Trophoblast cell (in vitro differentiated cells and primary cell): Measurements from ENCODE around the gene OGDH.

ENCODE experiments used
- DNase-seq, 2 donors: peaks; one replicate each; pipeline ENCODE4 v3.0.0-alpha.2; 2016
- H2AFZ ChIP-seq: 2 replicates; pipeline ENCODE4 v1.6.1; 2013; ENCODE audit warnings: low read length, moderate library complexity, mild to moderate bottlenecking; ENCODE audit not compliant: insufficient read depth, poor library complexity
- H2AK5ac ChIP-seq: 2 replicates; pipeline ENCODE4 v1.6.1; 2013; ENCODE audit warnings: mild to moderate bottlenecking, low read length
- H2BK120ac ChIP-seq: 2 replicates; pipeline ENCODE4 v1.6.1; 2013; ENCODE audit warnings: low read length, mild to moderate bottlenecking, moderate library complexity; ENCODE audit not compliant: insufficient read depth, poor library complexity
- H2BK12ac ChIP-seq: 2 replicates; pipeline ENCODE4 v1.6.1; 2013; ENCODE audit warnings: mild to moderate bottlenecking, low read length, moderate library complexity
- H2BK5ac ChIP-seq: 2 replicates; pipeline ENCODE4 v1.6.1; 2013; ENCODE audit warnings: low read length, low read depth, moderate library complexity, mild to moderate bottlenecking; ENCODE audit not compliant: poor library complexity
- H3K14ac ChIP-seq: 2 replicates; pipeline ENCODE4 v1.6.1; 2013; ENCODE audit warnings: mild to moderate bottlenecking, low read length
- H3K18ac ChIP-seq: 2 replicates; pipeline ENCODE4 v1.6.1; 2013; ENCODE audit warnings: mild to moderate bottlenecking, low read length
- H3K23ac ChIP-seq: 2 replicates; pipeline ENCODE4 v1.6.1; 2013; ENCODE audit warnings: low read length
- H3K27ac ChIP-seq: 2 replicates; pipeline ENCODE4 v1.5.1; 2013; ENCODE audit warnings: low read depth, mild to moderate bottlenecking, inconsistent platforms, low read length, moderate library complexity
- H3K27me3 ChIP-seq: 2 replicates; pipeline ENCODE4 v1.6.1; 2013; ENCODE audit warnings: inconsistent platforms, mild to moderate bottlenecking, low read length, moderate library complexity; ENCODE audit not compliant: insufficient read depth
- H3K36me3 ChIP-seq, 2 experiments: 1 replicate in 1 of 2; 2 replicates in 1 of 2; pipeline ENCODE4 v1.6.1; 2013; ENCODE audit warnings: low read length in 2 of 2, mild to moderate bottlenecking in 2 of 2, moderate library complexity in 1 of 2; ENCODE audit not compliant: insufficient read depth in 2 of 2, control insufficient read depth in 1 of 2
- H3K4ac ChIP-seq: 2 replicates; pipeline ENCODE4 v1.6.1; 2013; ENCODE audit warnings: low read depth, mild to moderate bottlenecking, low read length, moderate library complexity
- H3K4me1 ChIP-seq, 2 experiments: 1 replicate in 1 of 2; 2 replicates in 1 of 2; pipeline ENCODE4 v1.6.1; 2013; ENCODE audit warnings: low read length in 2 of 2, mild to moderate bottlenecking in 2 of 2, moderate library complexity in 1 of 2; ENCODE audit not compliant: insufficient read depth in 2 of 2, control insufficient read depth in 1 of 2
- H3K4me2 ChIP-seq: 2 replicates; pipeline ENCODE4 v1.6.1; 2013; ENCODE audit warnings: inconsistent platforms, mild to moderate bottlenecking, low read length, moderate library complexity
- H3K4me3 ChIP-seq: 2 replicates; pipeline ENCODE4 v1.5.1; 2013; ENCODE audit warnings: mild to moderate bottlenecking, low read depth, low read length, inconsistent platforms
- H3K79me1 ChIP-seq: one replicate; pipeline ENCODE4 v1.6.1; 2013; ENCODE audit warnings: low read length
- H3K79me2 ChIP-seq: 2 replicates; pipeline ENCODE4 v1.6.1; 2013; ENCODE audit warnings: low read length, mild to moderate bottlenecking; ENCODE audit not compliant: control insufficient read depth, insufficient read depth, poor library complexity
- H3K9ac ChIP-seq: 2 replicates; pipeline ENCODE4 v1.6.1; 2013; ENCODE audit warnings: mild to moderate bottlenecking, low read length
- H3K9me3 ChIP-seq: 2 replicates; pipeline ENCODE4 v1.6.1; 2013; ENCODE audit warnings: low read depth, mild to moderate bottlenecking, control low read depth, inconsistent platforms, low read length; ENCODE audit not compliant: insufficient read depth
- H4K12ac ChIP-seq: 2 replicates; pipeline ENCODE4 v1.6.1; 2013; ENCODE audit warnings: low read depth, mild to moderate bottlenecking, low read length, moderate library complexity
- H4K8ac ChIP-seq: 2 replicates; pipeline ENCODE4 v1.6.1; 2013; ENCODE audit warnings: low read depth, mild to moderate bottlenecking, low read length, moderate library complexity
- H4K91ac ChIP-seq: one replicate; pipeline ENCODE4 v1.6.1; 2013; ENCODE audit warnings: low read depth, mild to moderate bottlenecking, low read length, moderate library complexity
- WGBS: extraction: QIAGEN DNeasy Blood & Tissue Kit; methylation state at CpG from one replicate; pipeline ENCODE4 v1.1.7; 2013; ENCODE audit warnings: missing lambda C conversion rate; ENCODE audit not compliant: insufficient read length, insufficient coverage; ENCODE audit errors: extremely low coverage; 5-methylcytosine and 5-hydroxymethylcytosine counted together

The OGDH gene

DNA sequence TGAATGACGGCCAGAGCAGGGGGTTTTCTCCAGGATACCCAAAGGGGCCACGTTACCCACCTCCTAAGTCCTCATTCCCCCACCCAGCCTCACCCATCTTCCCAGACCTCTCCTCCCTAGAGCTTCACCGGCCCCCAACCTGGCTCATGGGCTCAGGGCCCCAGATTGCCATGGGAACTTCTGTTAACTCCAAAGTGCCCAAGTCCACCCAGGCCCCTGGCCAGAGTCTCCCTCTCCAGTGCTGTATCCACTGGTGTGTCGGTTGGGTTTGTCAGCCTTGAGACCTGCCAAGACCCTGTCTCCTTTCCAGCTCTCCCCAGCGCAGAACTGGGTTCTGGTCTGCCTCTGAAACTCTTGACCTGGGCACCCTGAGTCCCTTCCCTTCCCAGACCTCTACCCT lies 105.1 kb downstream of the OGDH start:
- no peak overlapping the region for H3K14ac ChIP-seq
- H2AFZ ChIP-seq: no peak overlapping the region
- H3K9me3 ChIP-seq: peaks cover 2% of the 10 kb centered on the region
- no peak for DNase-seq
- no peak overlapping the region for H3K4ac ChIP-seq
- H3K79me1 ChIP-seq: no peaks in the 10 kb centered on the region
- H3K4me2 ChIP-seq: no peak overlapping the region
- H2AK5ac ChIP-seq: no peak overlapping the region
- no peak overlapping the region for H4K91ac ChIP-seq
- no CpG with 5 or more reads among the region's 5 CpGs for WGBS
- no peaks in the 10 kb centered on the region for H3K27me3 ChIP-seq
- H2BK120ac ChIP-seq: no peak overlapping the region
- H3K4me3 ChIP-seq: no peak overlapping the region
- H2BK12ac ChIP-seq: no peak overlapping the region
- H3K79me2 ChIP-seq: no peaks in the 10 kb centered on the region
- no peak overlapping the region for H4K8ac ChIP-seq
- H3K23ac ChIP-seq: no peak overlapping the region
- H4K12ac ChIP-seq: no peak overlapping the region
- H3K18ac ChIP-seq: no peak overlapping the region
- no peak overlapping the region for H3K9ac ChIP-seq
- H3K27ac ChIP-seq: no peak overlapping the region
- H3K36me3 ChIP-seq: peaks cover 30 to 36% of the 10 kb centered on the region in 2 experiments
- no peak overlapping the region for H2BK5ac ChIP-seq
- H3K4me1 ChIP-seq: peaks cover 14 to 15% of the 10 kb centered on the region in 2 experiments

DNA sequence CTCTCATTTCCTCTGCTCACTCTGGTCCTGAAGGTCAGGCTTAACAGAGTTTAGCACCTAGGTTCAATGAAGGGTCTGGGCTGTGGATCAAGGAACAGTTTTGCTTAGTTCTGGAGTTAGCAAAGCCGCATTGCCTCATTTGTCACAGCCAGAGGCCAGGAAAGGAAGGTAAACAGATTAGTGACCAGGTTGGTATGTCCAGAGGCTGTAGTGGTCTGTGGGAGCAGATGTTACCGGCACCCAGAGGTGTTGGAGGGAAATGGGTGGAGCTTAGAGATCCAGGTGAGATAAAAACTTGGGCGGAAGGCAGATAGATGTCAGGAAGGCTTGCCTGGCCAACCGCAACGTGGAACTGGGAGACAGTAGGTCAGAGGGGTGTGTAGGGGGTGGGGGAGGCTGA lies 105.6 kb downstream of the OGDH start:
- Histone ChIP-seq H3K23ac (no peak overlapping the region), H2AK5ac (no peak overlapping the region), H3K4me1 (peaks cover 14 to 15% of the 10 kb centered on the region in 2 experiments), H3K4ac (no peak overlapping the region), H3K14ac (no peak overlapping the region), H3K9me3 (peaks cover 2% of the 10 kb centered on the region), H3K18ac (no peak overlapping the region), H2BK12ac (no peak overlapping the region), H2BK5ac (no peak overlapping the region), H3K79me1 (no peaks in the 10 kb centered on the region), H2BK120ac (no peak overlapping the region), H4K12ac (no peak overlapping the region), H3K4me2 (no peak overlapping the region), H2AFZ (no peak overlapping the region), H3K9ac (no peak overlapping the region), H3K36me3 (peaks cover 27 to 31% of the 10 kb centered on the region in 2 experiments), H3K79me2 (no peaks in the 10 kb centered on the region), H3K27ac (no peak overlapping the region), H3K27me3 (no peaks in the 10 kb centered on the region), H4K8ac (no peak overlapping the region), H4K91ac (no peak overlapping the region), H3K4me3 (no peak overlapping the region)
- WGBS: no CpG with 5 or more reads among the region's 5 CpGs
- peak; percentile 89 to 93 for DNase-seq

DNA sequence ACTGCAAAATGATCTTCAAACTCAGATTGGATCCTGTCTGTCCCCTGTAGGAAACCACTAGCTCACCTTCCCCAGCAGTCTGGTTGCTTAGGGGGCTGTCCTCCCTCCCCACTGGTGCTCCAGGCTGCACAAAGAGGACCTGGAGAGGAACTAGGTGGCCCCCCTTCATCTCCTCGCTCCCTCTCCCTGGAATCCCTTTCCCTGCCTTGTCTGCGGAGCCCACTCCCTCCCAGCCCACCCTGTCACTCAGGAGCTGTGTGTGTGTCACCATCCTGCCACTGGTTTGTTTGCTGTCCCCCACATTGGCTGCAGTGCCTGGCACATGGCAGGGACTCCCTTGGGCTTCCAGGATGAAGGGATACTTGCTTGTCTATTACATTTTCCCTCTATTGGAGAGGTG lies 106.7 kb downstream of the OGDH start:
- WGBS: no CpG with 5 or more reads among the region's 2 CpGs

DNA sequence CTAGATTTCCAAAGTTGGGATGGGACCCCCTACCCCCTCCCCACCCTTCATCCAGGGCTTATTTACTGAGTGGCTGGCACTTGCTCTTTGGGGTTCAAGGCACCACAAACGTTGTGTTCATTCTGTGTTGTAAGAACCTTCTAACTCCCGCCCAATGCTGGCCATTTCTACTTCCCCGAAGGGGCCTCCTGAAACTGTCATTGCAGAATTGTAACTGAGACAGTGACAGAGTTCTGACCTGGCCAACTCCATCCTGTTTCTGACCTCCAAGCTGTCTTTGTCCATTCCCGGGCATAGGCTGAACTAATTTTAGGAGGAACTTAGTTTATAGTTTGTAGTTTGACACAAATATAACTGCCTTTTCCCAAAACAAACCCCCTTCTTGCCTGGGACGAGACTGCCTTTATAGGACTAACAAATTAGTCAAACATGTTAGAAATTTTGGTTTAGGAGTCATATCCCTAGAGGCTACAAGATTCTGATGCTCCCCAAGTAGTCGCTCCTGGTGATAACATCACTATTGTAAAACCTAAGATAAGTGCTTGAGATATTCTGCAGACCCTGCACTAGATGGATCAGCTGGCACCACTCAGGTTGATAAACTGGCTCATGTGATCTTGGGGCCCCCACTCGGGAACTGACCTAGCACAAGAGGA lies 107.4 kb downstream of the OGDH start:
- H3K79me1 ChIP-seq: no peaks in the 10 kb centered on the region
- no peak overlapping the region for H4K91ac ChIP-seq
- no peak overlapping the region for H2BK5ac ChIP-seq
- no peak overlapping the region for H2AK5ac ChIP-seq
- DNase-seq: peak; percentile 29 to 54
- no peak overlapping the region for H3K4me3 ChIP-seq
- H3K79me2 ChIP-seq: no peaks in the 10 kb centered on the region
- H4K8ac ChIP-seq: no peak overlapping the region
- H3K14ac ChIP-seq: no peak overlapping the region
- no CpG with 5 or more reads among the region's 7 CpGs for WGBS
- H3K18ac ChIP-seq: no peak overlapping the region
- H2BK120ac ChIP-seq: no peak overlapping the region
- no peak overlapping the region for H3K23ac ChIP-seq
- no peaks in the 10 kb centered on the region for H3K27me3 ChIP-seq
- peaks cover 14 to 20% of the 10 kb centered on the region in 2 experiments for H3K4me1 ChIP-seq
- no peak overlapping the region for H3K4ac ChIP-seq
- H3K9me3 ChIP-seq: peaks cover 2% of the 10 kb centered on the region
- no peak overlapping the region for H2AFZ ChIP-seq
- H4K12ac ChIP-seq: no peak overlapping the region
- H3K9ac ChIP-seq: no peak overlapping the region
- no peak overlapping the region for H3K4me2 ChIP-seq
- peaks cover 11 to 14% of the 10 kb centered on the region in 2 experiments for H3K36me3 ChIP-seq
- no peak overlapping the region for H3K27ac ChIP-seq
- no peak overlapping the region for H2BK12ac ChIP-seq

More for the DNA sequence above, 106.7 kb downstream of the OGDH start:
- Histone ChIP-seq H4K12ac (no peak overlapping the region), H4K8ac (no peak overlapping the region), H4K91ac (no peak overlapping the region), H3K79me1 (no peaks in the 10 kb centered on the region), H3K14ac (no peak overlapping the region), H3K4me1 (peaks cover 14 to 20% of the 10 kb centered on the region in 2 experiments), H3K9ac (no peak overlapping the region), H3K79me2 (no peaks in the 10 kb centered on the region), H3K9me3 (peaks cover 2% of the 10 kb centered on the region), H2BK120ac (no peak overlapping the region), H3K27ac (no peak overlapping the region), H2BK5ac (no peak overlapping the region), H3K23ac (no peak overlapping the region), H3K4ac (no peak overlapping the region), H2AK5ac (no peak overlapping the region), H3K18ac (no peak overlapping the region), H2AFZ (no peak overlapping the region), H3K27me3 (no peaks in the 10 kb centered on the region), H2BK12ac (no peak overlapping the region), H3K4me2 (no peak overlapping the region), H3K36me3 (peaks cover 16 to 20% of the 10 kb centered on the region in 2 experiments), H3K4me3 (no peak overlapping the region)
- DNase-seq: no peak
